RWPE2 (cell line): ENCODE measurements around the gene CCDC200.

ENCODE experiments used
- ATAC-seq: fragments of 200-7000 bp; cut with Tn5 transposase; 3 replicates; pipeline ENCODE4 v1.9.1; 2021; ENCODE audit warnings: low read depth
- DNase-seq: peaks from one replicate; pipeline ENCODE4 v3.0.0-alpha.2; 2020; ENCODE audit warnings: low spot score
- H3K27ac ChIP-seq: fragments of 450-650 bp; 2 replicates; pipeline ENCODE4 v1.5.1; 2017; ENCODE audit warnings: mild to moderate bottlenecking; ENCODE audit not compliant: poor library complexity, severe bottlenecking
- H3K27me3 ChIP-seq: fragments of 250-450 bp; sonication (Bioruptor Pico); 2 replicates; pipeline ENCODE4 v1.5.1; 2021; ENCODE audit warnings: mild to moderate bottlenecking, moderate library complexity; ENCODE audit not compliant: insufficient read depth, poor library complexity, severe bottlenecking
- H3K36me3 ChIP-seq: fragments of 250-450 bp; sonication (Bioruptor Pico); 2 replicates; pipeline ENCODE4 v1.5.1; 2020; ENCODE audit warnings: low read depth, mild to moderate bottlenecking, moderate library complexity
- H3K4me1 ChIP-seq: fragments of 250-450 bp; sonication (Bioruptor Pico); 2 replicates; pipeline ENCODE4 v1.5.1; 2021; ENCODE audit warnings: mild to moderate bottlenecking, moderate library complexity; ENCODE audit not compliant: insufficient read depth, poor library complexity, severe bottlenecking
- H3K4me3 ChIP-seq: fragments of 250-450 bp; sonication (Bioruptor Pico); 2 replicates; pipeline ENCODE4 v1.5.1; 2021; ENCODE audit warnings: mild to moderate bottlenecking, moderate library complexity; ENCODE audit not compliant: severe bottlenecking
- H3K9me3 ChIP-seq: fragments of 250-450 bp; sonication (Bioruptor Pico); 2 replicates; pipeline ENCODE4 v1.5.1; 2021; ENCODE audit warnings: mild to moderate bottlenecking, moderate library complexity; ENCODE audit not compliant: severe bottlenecking
- CTCF ChIP-seq: fragments of 450-650 bp; IDR thresholded peaks from one replicate; pipeline ENCODE4 v1.5.1; 2017; ENCODE audit warnings: mild to moderate bottlenecking, moderate library complexity; ENCODE audit not compliant: poor library complexity, severe bottlenecking

The CCDC200 gene

GRCh38 chr17:43183921-43184320 is 44.5 kb downstream of the CCDC200 start:
- DNase-seq (no peak), ATAC-seq (no peak)
- Histone ChIP-seq H3K4me1 (no peaks in the 10 kb centered on the region), H3K4me3 (no peak overlapping the region), H3K27ac (no peak overlapping the region), H3K36me3 (peaks cover 73% of the 10 kb centered on the region), H3K9me3 (no peaks in the 10 kb centered on the region), H3K27me3 (no peaks in the 10 kb centered on the region)
- no peak for TF ChIP-seq CTCF

GRCh38 chr17:43176119-43176570 is 52.3 kb downstream of the CCDC200 start:
- H3K27me3 ChIP-seq = no peaks in the 10 kb centered on the region
- peaks cover 64% of the 10 kb centered on the region for H3K36me3 ChIP-seq

GRCh38 chr17:43175213-43176118 is 53.0 kb downstream of the CCDC200 start:
- peak overlapping the region; percentile 5 for H3K27ac ChIP-seq
- H3K4me3 ChIP-seq = no peak overlapping the region
- H3K4me1 ChIP-seq = peaks cover 17% of the 10 kb centered on the region

More at GRCh38 chr17:43176119-43176570, 52.3 kb downstream of the CCDC200 start:
- no peaks in the 10 kb centered on the region for H3K9me3 ChIP-seq
- ATAC-seq (no peak), DNase-seq (no peak)
- no peak for TF ChIP-seq CTCF
- H3K4me1 ChIP-seq = peaks cover 17% of the 10 kb centered on the region
- H3K27ac ChIP-seq = peak overlapping the region; percentile 5
- no peak overlapping the region for H3K4me3 ChIP-seq

GRCh38 chr17:43171586-43172487 is 56.6 kb downstream of the CCDC200 start:
- H3K9me3 ChIP-seq = no peaks in the 10 kb centered on the region
- peak; percentile 69 for ATAC-seq
- peaks cover 20% of the 10 kb centered on the region for H3K4me1 ChIP-seq
- DNase-seq = peak; percentile 73
- peak overlapping the region; percentile 96 for H3K27ac ChIP-seq
- H3K27me3 ChIP-seq = no peaks in the 10 kb centered on the region
- H3K36me3 ChIP-seq = peaks cover 25% of the 10 kb centered on the region
- H3K4me3 ChIP-seq = peak overlapping the region; percentile 75
- TF ChIP-seq CTCF = peak; percentile 56

More at GRCh38 chr17:43175213-43176118, 53.0 kb downstream of the CCDC200 start:
- Histone ChIP-seq H3K36me3 (peaks cover 57% of the 10 kb centered on the region), H3K27me3 (no peaks in the 10 kb centered on the region), H3K9me3 (no peaks in the 10 kb centered on the region)
- no peak for ATAC-seq
- TF ChIP-seq CTCF = no peak
- DNase-seq = no peak
